Neural cell (in vitro differentiated cells): Measurements from ENCODE around the gene SYNGR2. TPM values are rescaled to one million over a fixed set of nuclear protein-coding genes. Genes with fewer than 3 reads are reported as not detected.

Experiments
- H2AFZ ChIP-seq: fragments of 200-600, 300-800 bp; sonication (generic), shearing (Covaris generic); 2 replicates; pipeline ENCODE4 v1.6.0; 2014; ENCODE audit warnings: low read depth, mild to moderate bottlenecking, antibody characterized with exemption, low read length, moderate library complexity
- H3F3A ChIP-seq: fragments of 200-600 bp; shearing (Covaris generic); 2 replicates; pipeline ENCODE4 v1.6.1; 2016; ENCODE audit warnings: mild to moderate bottlenecking, moderate library complexity, mixed read lengths, antibody characterized with exemption, low read length; ENCODE audit not compliant: insufficient read depth, poor library complexity, severe bottlenecking
- H3K27ac ChIP-seq: fragments of 200-600, 300-800 bp; sonication (generic), shearing (Covaris generic); 2 replicates; pipeline ENCODE4 v1.5.1; 2014; ENCODE audit warnings: mild to moderate bottlenecking, low read length, moderate library complexity
- H3K27me3 ChIP-seq: fragments of 300-800, 200-600 bp; sonication (generic), shearing (Covaris generic); 2 replicates; pipeline ENCODE4 v1.6.0; 2014; ENCODE audit warnings: mild to moderate bottlenecking, low read depth, low read length, moderate library complexity; ENCODE audit not compliant: insufficient read depth
- H3K36me3 ChIP-seq: fragments of 300-800, 200-600 bp; sonication (generic), shearing (Covaris generic); 2 replicates; pipeline ENCODE4 v1.5.1; 2014; ENCODE audit warnings: mild to moderate bottlenecking, antibody characterized with exemption, low read length, moderate library complexity; ENCODE audit not compliant: insufficient read depth
- H3K4me2 ChIP-seq: fragments of 300-800, 200-600 bp; sonication (generic), shearing (Covaris generic); 2 replicates; pipeline ENCODE4 v1.6.0; 2014; ENCODE audit warnings: mild to moderate bottlenecking, low read length
- H3K4me3 ChIP-seq: fragments of 300-800, 200-600 bp; sonication (generic), shearing (Covaris generic); 2 replicates; pipeline ENCODE4 v1.5.1; 2014; ENCODE audit warnings: mild to moderate bottlenecking, low read length, moderate library complexity
- H3K79me2 ChIP-seq: fragments of 200-600 bp; shearing (Covaris generic); replicated peaks from 2 replicates; pipeline ENCODE4 v1.6.0; 2014; ENCODE audit warnings: mild to moderate bottlenecking, low read length, moderate library complexity; ENCODE audit not compliant: insufficient read depth
- H3K9ac ChIP-seq: fragments of 300-800, 200-600 bp; sonication (generic), shearing (Covaris generic); 2 replicates; pipeline ENCODE4 v1.6.1; 2016; ENCODE audit warnings: mild to moderate bottlenecking, low read length, mixed read lengths
- H3K9me2 ChIP-seq: fragments of 200-600 bp; shearing (Covaris generic); 2 replicates; pipeline ENCODE4 v1.6.1; 2016; ENCODE audit warnings: mild to moderate bottlenecking, low read length, mixed read lengths; ENCODE audit not compliant: insufficient read depth
- H3K9me3 ChIP-seq: fragments of 200-600, 300-800 bp; sonication (generic), shearing (Covaris generic); 2 replicates; pipeline ENCODE4 v1.6.1; 2016; ENCODE audit warnings: mild to moderate bottlenecking, mixed run types, low read length, moderate library complexity, mixed read lengths
- H4K20me1 ChIP-seq: fragments of 200-600 bp; shearing (Covaris generic); 2 replicates; pipeline ENCODE4 v1.6.1; 2016; ENCODE audit warnings: mild to moderate bottlenecking, mixed run types; ENCODE audit not compliant: insufficient read depth
- EP300 ChIP-seq: fragments of 450-650 bp; conservative IDR thresholded peaks from 2 replicates; pipeline ENCODE4 v1.6.1; 2014; ENCODE audit warnings: antibody characterized with exemption, mild to moderate bottlenecking, moderate library complexity; ENCODE audit not compliant: poor library complexity, severe bottlenecking
- EZH2 ChIP-seq: fragments of 200-600, 300-800 bp; shearing (Covaris generic), sonication (generic); IDR thresholded peaks from 2 replicates; pipeline ENCODE4 v1.6.1; 2014; ENCODE audit warnings: antibody characterized with exemption, low read length, borderline replicate concordance, mild to moderate bottlenecking; ENCODE audit not compliant: insufficient read depth, poor library complexity, severe bottlenecking
- MXI1 ChIP-seq: fragments of 450-650 bp; conservative IDR thresholded peaks from 2 replicates; pipeline ENCODE4 v1.6.1; 2014; ENCODE audit warnings: antibody characterized with exemption, mild to moderate bottlenecking; ENCODE audit not compliant: poor library complexity, severe bottlenecking
- POLR2AphosphoS5 ChIP-seq: IDR thresholded peaks from 2 replicates; pipeline ENCODE4 v1.6.1; 2012
- RAD21 ChIP-seq: fragments of 450-650 bp; conservative IDR thresholded peaks from 2 replicates; pipeline ENCODE4 v1.6.1; 2014; ENCODE audit warnings: antibody characterized with exemption, mild to moderate bottlenecking, moderate library complexity
- SMC3 ChIP-seq: fragments of 450-650 bp; conservative IDR thresholded peaks from 2 replicates; pipeline ENCODE4 v1.6.1; 2014; ENCODE audit warnings: antibody characterized with exemption, mild to moderate bottlenecking, moderate library complexity; ENCODE audit not compliant: poor library complexity
- TAF1 ChIP-seq: IDR thresholded peaks from 2 replicates; pipeline ENCODE4 v1.6.1; 2012; ENCODE audit warnings: low read depth
- polyA plus RNA-seq: library from polyadenylated mRNA; depleted of rRNA; stranded (reverse); fragments of >200 nt; gene quantifications from 2 replicates; pipeline ENCODE4 v1.2.3, GENCODE V29; 2014
- TF ChIP-seq, protein P1 (sequence below): IDR thresholded peaks from 2 replicates; pipeline ENCODE4 v1.6.1; 2012; ENCODE audit warnings: borderline replicate concordance
- TF ChIP-seq, protein P2 (sequence below): fragments of 450-650 bp; IDR thresholded peaks from 2 replicates; pipeline ENCODE4 v1.5.1; 2014; ENCODE audit warnings: antibody characterized with exemption, mild to moderate bottlenecking, moderate library complexity; ENCODE audit not compliant: poor library complexity, severe bottlenecking

Gene SYNGR2
- polyA plus RNA-seq, 1 donor from 2014 or later: 3.9 TPM

DNA sequence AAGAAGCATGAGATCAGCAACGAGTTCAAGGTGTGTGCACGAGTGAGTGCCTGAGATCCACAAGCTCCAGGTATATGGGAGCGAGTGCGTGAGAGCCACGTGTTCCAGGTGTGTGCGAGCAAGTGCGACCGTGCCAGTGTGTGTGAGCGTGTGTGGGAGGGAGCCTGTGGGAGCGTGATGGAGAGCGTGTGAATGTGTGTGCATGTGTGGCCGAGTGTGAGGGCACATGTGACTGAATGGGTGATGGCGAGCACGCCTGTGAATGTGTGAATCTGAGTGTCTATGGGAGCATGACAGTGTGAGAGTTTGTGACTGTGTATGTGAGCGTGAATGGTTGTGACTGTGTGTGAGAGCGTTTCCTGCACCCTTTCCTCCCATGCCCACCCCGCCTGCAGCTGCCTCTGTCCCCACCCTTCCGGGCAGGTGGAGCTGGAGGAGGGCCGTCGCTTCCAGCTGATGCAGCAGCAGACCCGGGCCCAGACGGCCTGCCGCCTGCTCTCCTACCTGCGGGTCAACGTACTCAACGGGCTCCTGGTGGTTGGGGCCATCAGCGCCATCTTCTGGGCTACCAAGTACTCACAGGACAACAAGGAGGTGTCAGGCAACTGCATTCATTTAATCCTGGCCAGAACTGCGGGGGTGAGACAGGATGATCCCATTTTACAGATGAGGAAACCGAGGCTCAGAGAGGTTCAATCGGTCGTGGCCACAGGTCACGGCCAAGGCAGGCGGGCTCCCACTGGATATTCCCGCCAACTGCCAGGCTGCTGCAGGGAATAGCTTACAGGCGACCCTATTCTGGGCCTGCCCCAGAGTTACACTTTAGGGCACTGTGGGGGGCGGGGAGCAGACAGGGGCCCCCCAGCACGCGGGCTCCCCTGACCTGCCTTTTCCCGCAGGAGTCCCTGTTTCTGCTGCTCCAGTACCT is 34.1 kb upstream of the SYNGR2 start:
- Histone ChIP-seq H3F3A (no peaks in the 10 kb centered on the region), H3K9me3 (no peaks in the 10 kb centered on the region), H4K20me1 (no peaks in the 10 kb centered on the region), H3K4me3 (no peak overlapping the region), H3K4me2 (no peak overlapping the region), H3K36me3 (no peaks in the 10 kb centered on the region), H3K9me2 (no peaks in the 10 kb centered on the region), H3K9ac (no peak overlapping the region), H3K79me2 (no peaks in the 10 kb centered on the region), H3K27me3 (peaks cover 36% of the 10 kb centered on the region), H3K27ac (no peak overlapping the region), H2AFZ (no peak overlapping the region)
- no peak for TF ChIP-seq EZH2
- TF ChIP-seq, protein P1, sequence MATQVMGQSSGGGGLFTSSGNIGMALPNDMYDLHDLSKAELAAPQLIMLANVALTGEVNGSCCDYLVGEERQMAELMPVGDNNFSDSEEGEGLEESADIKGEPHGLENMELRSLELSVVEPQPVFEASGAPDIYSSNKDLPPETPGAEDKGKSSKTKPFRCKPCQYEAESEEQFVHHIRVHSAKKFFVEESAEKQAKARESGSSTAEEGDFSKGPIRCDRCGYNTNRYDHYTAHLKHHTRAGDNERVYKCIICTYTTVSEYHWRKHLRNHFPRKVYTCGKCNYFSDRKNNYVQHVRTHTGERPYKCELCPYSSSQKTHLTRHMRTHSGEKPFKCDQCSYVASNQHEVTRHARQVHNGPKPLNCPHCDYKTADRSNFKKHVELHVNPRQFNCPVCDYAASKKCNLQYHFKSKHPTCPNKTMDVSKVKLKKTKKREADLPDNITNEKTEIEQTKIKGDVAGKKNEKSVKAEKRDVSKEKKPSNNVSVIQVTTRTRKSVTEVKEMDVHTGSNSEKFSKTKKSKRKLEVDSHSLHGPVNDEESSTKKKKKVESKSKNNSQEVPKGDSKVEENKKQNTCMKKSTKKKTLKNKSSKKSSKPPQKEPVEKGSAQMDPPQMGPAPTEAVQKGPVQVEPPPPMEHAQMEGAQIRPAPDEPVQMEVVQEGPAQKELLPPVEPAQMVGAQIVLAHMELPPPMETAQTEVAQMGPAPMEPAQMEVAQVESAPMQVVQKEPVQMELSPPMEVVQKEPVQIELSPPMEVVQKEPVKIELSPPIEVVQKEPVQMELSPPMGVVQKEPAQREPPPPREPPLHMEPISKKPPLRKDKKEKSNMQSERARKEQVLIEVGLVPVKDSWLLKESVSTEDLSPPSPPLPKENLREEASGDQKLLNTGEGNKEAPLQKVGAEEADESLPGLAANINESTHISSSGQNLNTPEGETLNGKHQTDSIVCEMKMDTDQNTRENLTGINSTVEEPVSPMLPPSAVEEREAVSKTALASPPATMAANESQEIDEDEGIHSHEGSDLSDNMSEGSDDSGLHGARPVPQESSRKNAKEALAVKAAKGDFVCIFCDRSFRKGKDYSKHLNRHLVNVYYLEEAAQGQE: no peak
- TF ChIP-seq SMC3: no peak
- no peak for TF ChIP-seq POLR2AphosphoS5
- TF ChIP-seq, protein P2, sequence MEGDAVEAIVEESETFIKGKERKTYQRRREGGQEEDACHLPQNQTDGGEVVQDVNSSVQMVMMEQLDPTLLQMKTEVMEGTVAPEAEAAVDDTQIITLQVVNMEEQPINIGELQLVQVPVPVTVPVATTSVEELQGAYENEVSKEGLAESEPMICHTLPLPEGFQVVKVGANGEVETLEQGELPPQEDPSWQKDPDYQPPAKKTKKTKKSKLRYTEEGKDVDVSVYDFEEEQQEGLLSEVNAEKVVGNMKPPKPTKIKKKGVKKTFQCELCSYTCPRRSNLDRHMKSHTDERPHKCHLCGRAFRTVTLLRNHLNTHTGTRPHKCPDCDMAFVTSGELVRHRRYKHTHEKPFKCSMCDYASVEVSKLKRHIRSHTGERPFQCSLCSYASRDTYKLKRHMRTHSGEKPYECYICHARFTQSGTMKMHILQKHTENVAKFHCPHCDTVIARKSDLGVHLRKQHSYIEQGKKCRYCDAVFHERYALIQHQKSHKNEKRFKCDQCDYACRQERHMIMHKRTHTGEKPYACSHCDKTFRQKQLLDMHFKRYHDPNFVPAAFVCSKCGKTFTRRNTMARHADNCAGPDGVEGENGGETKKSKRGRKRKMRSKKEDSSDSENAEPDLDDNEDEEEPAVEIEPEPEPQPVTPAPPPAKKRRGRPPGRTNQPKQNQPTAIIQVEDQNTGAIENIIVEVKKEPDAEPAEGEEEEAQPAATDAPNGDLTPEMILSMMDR: no peak
- TF ChIP-seq MXI1: no peak
- TF ChIP-seq EP300: no peak
- TF ChIP-seq TAF1: no peak
- TF ChIP-seq RAD21: no peak

DNA sequence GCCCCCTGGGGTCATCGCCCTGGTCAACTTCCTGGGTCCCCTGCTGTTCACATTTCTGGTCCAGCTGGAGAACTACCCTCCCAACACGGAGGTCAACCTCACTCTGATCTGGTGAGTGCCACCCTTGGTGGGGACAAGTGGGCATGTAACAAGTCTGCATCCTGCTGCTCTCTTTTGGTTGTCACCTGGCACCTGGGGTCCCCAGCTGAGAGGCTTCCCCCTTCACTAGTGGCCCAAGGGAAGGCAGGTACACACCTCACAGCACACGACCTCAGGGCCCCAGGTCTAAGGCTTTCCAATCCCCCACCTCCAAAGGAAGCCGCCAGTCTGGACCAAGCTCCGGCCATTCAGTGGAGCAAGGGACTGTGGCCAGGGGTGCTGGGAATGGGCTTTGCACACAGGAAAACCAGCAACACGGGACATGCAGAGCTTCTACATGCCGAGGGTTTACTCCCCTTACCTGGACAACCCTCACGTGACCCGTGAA is 33.4 kb upstream of the SYNGR2 start:
- H3K4me3 ChIP-seq: no peak overlapping the region
- H4K20me1 ChIP-seq: no peaks in the 10 kb centered on the region
- H2AFZ ChIP-seq: no peak overlapping the region
- H3K4me2 ChIP-seq: no peak overlapping the region
- H3F3A ChIP-seq: no peaks in the 10 kb centered on the region
- H3K9ac ChIP-seq: no peak overlapping the region
- no peak overlapping the region for H3K27ac ChIP-seq
- no peaks in the 10 kb centered on the region for H3K9me3 ChIP-seq
- no peaks in the 10 kb centered on the region for H3K79me2 ChIP-seq
- no peaks in the 10 kb centered on the region for H3K9me2 ChIP-seq
- TF ChIP-seq SMC3: no peak
- no peak for TF ChIP-seq EP300
- TF ChIP-seq POLR2AphosphoS5: no peak
- TF ChIP-seq, protein P2: no peak
- TF ChIP-seq, protein P1: no peak
- TF ChIP-seq TAF1: no peak
- TF ChIP-seq EZH2: no peak
- no peak for TF ChIP-seq RAD21
- no peak for TF ChIP-seq MXI1
- H3K36me3 ChIP-seq: no peaks in the 10 kb centered on the region
- H3K27me3 ChIP-seq: peaks cover 29% of the 10 kb centered on the region
